OCI-LY7 (cell line): ENCODE results near the gene ZFYVE28. TPM values are rescaled to one million over a fixed set of nuclear protein-coding genes. Genes with fewer than 3 reads are reported as not detected.

Experiments used
- BruUV-seq: library from RNA; stranded (reverse); fragments of 400-500 nt; replicated peaks from 2 replicates; lab custom pipeline; 2021; lab: Mats Ljungman, UMichigan
- CTCF ChIA-PET: fragments of 300-600 bp; sonication (Branson Sonifier 250); formaldehyde crosslinking; loops from one replicate; lab custom pipeline; 2022; ENCODE audit warnings: antibody characterized with exemption; ENCODE audit not compliant: unreplicated experiment; lab: Charles Lee
- POLR2A ChIA-PET: fragments of 300-600 bp; sonication (Branson Sonifier 250); formaldehyde crosslinking; loops from one replicate; lab custom pipeline; 2022; ENCODE audit warnings: antibody characterized with exemption; lab: Charles Lee
- DNase-seq: peaks from one replicate; pipeline ENCODE4 v3.0.0-alpha.2; 2015; ENCODE audit warnings: low spot score
- H2AFZ ChIP-seq: fragments of 200-600 bp; sonication (generic), shearing (Covaris generic); 2 replicates; pipeline ENCODE4 v1.6.1; 2014; ENCODE audit warnings: mild to moderate bottlenecking, antibody characterized with exemption, low read length, moderate library complexity
- H3K27ac ChIP-seq: fragments of 200-600 bp; sonication (generic); 2 replicates; pipeline ENCODE4 v1.5.1; 2014; ENCODE audit warnings: mixed run types, low read depth, mild to moderate bottlenecking, moderate library complexity, low read length, inconsistent platforms; ENCODE audit not compliant: poor library complexity, severe bottlenecking
- H3K36me3 ChIP-seq: fragments of 200-600 bp; sonication (generic); 2 replicates; pipeline ENCODE4 v1.6.1; 2014; ENCODE audit warnings: mild to moderate bottlenecking, antibody characterized with exemption, low read length, moderate library complexity, mixed read lengths; ENCODE audit not compliant: insufficient read depth
- H3K4me1 ChIP-seq: fragments of 200-600 bp; sonication (generic); 2 replicates; pipeline ENCODE4 v1.5.1; 2014; ENCODE audit warnings: mild to moderate bottlenecking, low read length; ENCODE audit not compliant: insufficient read depth, poor library complexity, severe bottlenecking
- H3K4me2 ChIP-seq: fragments of 200-600 bp; sonication (generic); 2 replicates; pipeline ENCODE4 v1.6.1; 2014; ENCODE audit warnings: mild to moderate bottlenecking, low read length
- H3K4me3 ChIP-seq: fragments of 200-600 bp; sonication (generic); 2 replicates; pipeline ENCODE4 v1.5.1; 2014; ENCODE audit warnings: mild to moderate bottlenecking, low read depth, low read length; ENCODE audit not compliant: poor library complexity, severe bottlenecking
- H3K79me2 ChIP-seq: fragments of 200-600 bp; sonication (generic); 2 replicates; pipeline ENCODE4 v1.6.1; 2016; ENCODE audit warnings: low read depth, mild to moderate bottlenecking, low read length, moderate library complexity, mixed read lengths; ENCODE audit not compliant: insufficient read depth
- H3K9me2 ChIP-seq: fragments of 200-600 bp; sonication (generic); 2 replicates; pipeline ENCODE4 v1.6.1; 2016; ENCODE audit warnings: mild to moderate bottlenecking, low read length, mixed read lengths; ENCODE audit not compliant: insufficient read depth
- H3K9me3 ChIP-seq: fragments of 200-600 bp; sonication (generic); 2 replicates; pipeline ENCODE4 v1.6.1; 2014; ENCODE audit warnings: mild to moderate bottlenecking, mixed run types, low read length, mixed read lengths
- H4K20me1 ChIP-seq: fragments of 200-600 bp; sonication (generic); 2 replicates; pipeline ENCODE4 v1.6.1; 2014; ENCODE audit warnings: mild to moderate bottlenecking, antibody characterized with exemption, low read length, moderate library complexity, mixed read lengths; ENCODE audit not compliant: insufficient read depth
- CTCF ChIP-seq: fragments of 200-600 bp; sonication (generic); conservative IDR thresholded peaks from 2 replicates; pipeline ENCODE4 v1.5.1; 2014; ENCODE audit warnings: mild to moderate bottlenecking, antibody characterized with exemption, low read length, moderate library complexity, mixed read lengths
- EZH2phosphoT487 ChIP-seq: fragments of 200-600 bp; sonication (generic); IDR thresholded peaks from 2 replicates; pipeline ENCODE4 v1.6.1; 2018; ENCODE audit warnings: low read depth, borderline replicate concordance, mild to moderate bottlenecking, mixed run types, antibody characterized with exemption, low read length, moderate library complexity, mixed read lengths
- intact Hi-C: fragments of 100-400 bp; cut with micrococcal nuclease; formaldehyde crosslinking; loops from one replicate; pipeline ENCODE4 v1.10.0; 2022; ENCODE audit not compliant: unreplicated experiment
- total RNA-seq, 2 experiments: library from RNA; depleted of rRNA in 1 of 2; stranded (reverse); fragments of >200 nt in 1 of 2; shearing (Covaris generic) in 1 of 2; gene quantifications; 2 replicates each; pipeline ENCODE4 v1.2.3, GENCODE V29; 2014 to 2022

ZFYVE28 gene
- total RNA-seq, 2 experiments from 2014 or later, result 0.32 TPM; not detected in 1

- Histone ChIP-seq H3K9me3 (no peaks in the 10 kb centered on the region), H3K4me1 (peaks cover 17% of the 10 kb centered on the region), H3K4me3 (no peak overlapping the region), H4K20me1 (no peaks in the 10 kb centered on the region), H3K79me2 (no peaks in the 10 kb centered on the region), H3K9me2 (no peaks in the 10 kb centered on the region), H3K4me2 (no peak overlapping the region), H2AFZ (no peak overlapping the region), H3K27ac (no peak overlapping the region), H3K36me3 (no peaks in the 10 kb centered on the region)
- DNase-seq, result no peak
- TF ChIP-seq EZH2phosphoT487, result no peak
- no peak for TF ChIP-seq CTCF
- no TSS peak for BruUV-seq
- intact Hi-C loops, result no loop called here
- POLR2A ChIA-PET, result no interaction called here
- CTCF ChIA-PET, result no interaction called here
Measured at GRCh38 chr4:2288051-2288541, 130.3 kb downstream of the ZFYVE28 start.

GRCh38 chr4:2287594-2287915 lies 130.9 kb downstream of the ZFYVE28 start:
- Histone ChIP-seq H3K9me3 (no peaks in the 10 kb centered on the region), H3K4me3 (no peak overlapping the region), H3K79me2 (no peaks in the 10 kb centered on the region), H4K20me1 (no peaks in the 10 kb centered on the region), H3K9me2 (no peaks in the 10 kb centered on the region), H3K4me2 (no peak overlapping the region), H3K27ac (no peak overlapping the region), H3K4me1 (peaks cover 18% of the 10 kb centered on the region), H2AFZ (no peak overlapping the region), H3K36me3 (no peaks in the 10 kb centered on the region)
- CTCF ChIA-PET, result no interaction called here
- intact Hi-C loops, result no loop called here
- BruUV-seq, result no TSS peak
- no peak for DNase-seq
- no peak for TF ChIP-seq EZH2phosphoT487
- TF ChIP-seq CTCF, result no peak
- POLR2A ChIA-PET, result no interaction called here

GRCh38 chr4:2286904-2287593 lies 131.4 kb downstream of the ZFYVE28 start:
- Histone ChIP-seq H3K4me1 (peaks cover 23% of the 10 kb centered on the region), H3K9me2 (no peaks in the 10 kb centered on the region), H3K79me2 (no peaks in the 10 kb centered on the region), H3K9me3 (no peaks in the 10 kb centered on the region), H3K4me2 (no peak overlapping the region), H3K27ac (no peak overlapping the region), H3K4me3 (no peak overlapping the region), H2AFZ (no peak overlapping the region), H4K20me1 (no peaks in the 10 kb centered on the region), H3K36me3 (no peaks in the 10 kb centered on the region)
- DNase-seq, result no peak
- TF ChIP-seq CTCF (no peak), EZH2phosphoT487 (no peak)
- CTCF ChIA-PET, result no interaction called here
- intact Hi-C loops, result no loop called here
- no TSS peak for BruUV-seq
- POLR2A ChIA-PET, result interaction anchor here (0.6 kb wide), 2 partner anchors 61 to 1303 kb away, joined by 3 read pairs; no protein-coding TSS in a partner anchor
